Stimulated activated CD4-positive, alpha-beta T cell treated with anti-CD3 and anti-CD28 coated beads, Interleukin-2, amount 100 ng/mL, for 4 hours (primary cell): Measurements from ENCODE around the gene PAQR6.

Experiments used
- DNase-seq: peaks from one replicate; pipeline ENCODE4 v3.0.0-alpha.2; 2020; ENCODE audit warnings: low read depth

PAQR6 gene

GRCh38 chr1:156247460-156248322, at the start of gene PAQR6:
Gene PAQR6 (minus strand): TSS chr1:156248056. CDS start chr1:156246731, 1,325 bp downstream.
- DNase-seq: no peak

DNA sequence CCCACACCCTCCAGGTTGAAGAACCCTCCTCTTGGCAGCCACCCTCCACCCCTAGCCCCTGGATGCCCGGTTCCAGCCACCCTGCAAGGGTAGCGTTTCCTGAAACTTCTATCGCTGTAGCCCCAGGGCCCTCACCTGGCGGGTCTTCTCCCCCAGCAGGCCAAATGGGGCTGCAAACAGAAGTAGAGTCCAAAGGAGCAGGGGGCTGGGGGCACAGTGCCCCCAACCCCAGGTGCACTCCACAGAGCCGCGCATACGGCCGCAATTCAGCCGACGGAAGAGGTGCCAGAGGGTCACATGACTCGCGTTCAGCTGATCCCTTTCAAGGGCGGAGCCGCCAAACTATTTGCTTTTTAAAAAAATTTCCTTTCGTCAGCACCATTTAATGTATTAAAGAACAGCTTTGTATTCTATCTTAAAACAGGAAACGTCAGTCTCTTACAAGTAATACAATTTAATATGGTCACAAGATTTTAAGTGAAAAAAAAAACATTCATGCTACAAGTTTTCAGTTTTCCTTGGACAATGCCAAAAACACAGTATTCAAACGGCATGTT, 47.6 kb upstream of the PAQR6 start, which contains the start of gene GLMP:
TSS of gene GLMP (minus strand) at position 289 of the 557 bp plus-strand sequence. CDS start at position 255, 34 bp downstream.
- DNase-seq: no peak

- no peak for DNase-seq
These were observed 46.0 kb upstream of the PAQR6 start for GRCh38 chr1:156293895-156294294.

GRCh38 chr1:156293098-156293434, 45.2 kb upstream of the PAQR6 start:
- no peak for DNase-seq

DNA sequence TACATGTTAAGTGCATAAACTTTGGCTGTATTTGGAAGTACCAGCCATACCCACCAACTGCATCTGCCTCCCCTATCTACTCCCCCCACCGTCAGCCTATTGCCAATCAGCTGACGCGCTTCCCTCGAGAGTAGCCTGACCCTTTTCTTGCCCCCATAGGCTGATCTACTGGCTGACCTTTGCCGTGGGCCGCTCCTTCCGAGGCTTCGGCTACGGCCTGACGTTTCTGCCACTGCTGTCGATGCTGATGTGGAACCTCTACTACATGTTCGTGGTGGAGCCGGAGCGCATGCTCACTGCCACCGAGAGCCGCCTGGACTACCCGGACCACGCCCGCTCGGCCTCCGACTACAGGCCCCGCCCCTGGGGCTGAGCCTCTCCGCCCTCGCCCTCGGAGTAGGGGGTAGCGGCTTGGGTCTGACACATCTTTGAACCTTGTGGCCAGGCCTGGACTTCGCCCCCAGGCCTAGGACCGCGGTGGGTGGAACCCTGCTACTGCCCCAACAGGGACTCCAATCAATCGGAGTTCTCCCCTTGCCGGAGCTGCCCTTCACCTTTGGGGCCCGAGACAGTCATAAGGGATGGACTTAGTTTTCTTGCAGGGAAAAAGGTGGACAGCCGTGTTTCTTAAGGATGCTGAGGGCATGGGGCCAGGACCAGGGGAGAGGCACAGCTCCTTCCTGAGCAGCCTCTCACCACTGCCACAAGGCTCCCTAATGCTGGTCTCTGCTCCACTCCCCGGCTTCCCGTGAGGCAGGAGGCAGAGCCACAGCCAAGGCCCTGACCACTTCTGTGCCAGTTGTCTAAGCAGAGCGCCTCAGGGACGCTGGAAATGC, 43.6 kb upstream of the PAQR6 start:
- no peak for DNase-seq

GRCh38 chr1:156289857-156290256, 42.0 kb upstream of the PAQR6 start:
- DNase-seq: no peak

DNA sequence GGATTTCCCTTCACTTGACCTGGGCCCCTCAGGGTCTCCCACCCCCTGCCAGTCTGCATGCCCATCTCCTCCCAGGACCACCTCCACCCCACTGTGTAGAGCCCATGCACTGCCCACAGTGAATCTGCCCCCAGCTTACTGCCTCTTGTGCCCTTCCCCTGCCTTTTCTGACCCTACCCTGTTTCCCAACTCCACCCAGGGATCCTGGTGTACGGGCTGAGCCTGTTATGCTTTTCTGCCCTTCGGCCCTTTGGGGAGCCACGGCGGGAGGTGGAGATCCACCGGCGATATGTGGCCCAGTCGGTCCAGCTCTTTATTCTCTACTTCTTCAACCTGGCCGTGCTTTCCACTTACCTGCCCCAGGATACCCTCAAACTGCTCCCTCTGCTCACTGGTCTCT, 38.2 kb upstream of the PAQR6 start:
- no peak for DNase-seq

GRCh38 chr1:156285437-156285836, 37.6 kb upstream of the PAQR6 start:
- no peak for DNase-seq

- DNase-seq: no peak
These were observed 36.9 kb upstream of the PAQR6 start for GRCh38 chr1:156284757-156285156.

DNA sequence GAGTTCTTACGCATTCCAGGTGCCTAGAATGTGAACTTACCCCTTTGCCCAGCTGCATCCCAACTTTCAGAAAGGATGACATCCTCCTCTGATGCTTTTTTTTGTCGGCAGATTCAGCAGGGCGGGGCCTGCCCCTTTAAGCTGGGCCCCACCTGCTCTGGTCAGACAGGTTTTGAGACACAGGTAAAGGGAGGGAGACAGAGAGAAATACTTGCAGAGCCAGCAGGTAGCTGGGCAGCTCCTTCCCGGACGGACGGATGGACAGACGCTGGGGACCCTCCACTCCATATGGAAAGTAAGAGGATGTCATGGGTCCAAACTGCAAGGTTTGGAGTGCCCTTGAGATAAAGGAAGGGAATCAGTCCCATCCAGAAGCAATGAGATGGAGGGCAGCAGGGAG, 36.3 kb upstream of the PAQR6 start, which contains the start of gene TMEM79:
TSS of gene TMEM79 (plus strand) at position 214 of the 400 bp plus-strand sequence. CDS start 902 bp downstream, outside the sequence.
- no peak for DNase-seq

- DNase-seq: no peak
These were observed 35.7 kb upstream of the PAQR6 start for GRCh38 chr1:156283521-156283920.

- DNase-seq: peak; percentile 94
These were observed 34.8 kb upstream of the PAQR6 start, which contains the start of gene SMG5 for GRCh38 chr1:156282479-156283222. Gene SMG5 (minus strand): TSS chr1:156282825. CDS start chr1:156282680, 145 bp downstream.

- no peak for DNase-seq
These were observed 34.0 kb upstream of the PAQR6 start for GRCh38 chr1:156281693-156282478.

- peak; percentile 27 for DNase-seq
These were observed 33.4 kb upstream of the PAQR6 start for GRCh38 chr1:156281281-156281680.

- DNase-seq: no peak
These were observed 32.0 kb upstream of the PAQR6 start for GRCh38 chr1:156279837-156280236.

- DNase-seq: no peak
These were observed 29.1 kb upstream of the PAQR6 start for GRCh38 chr1:156276966-156277381.

DNA sequence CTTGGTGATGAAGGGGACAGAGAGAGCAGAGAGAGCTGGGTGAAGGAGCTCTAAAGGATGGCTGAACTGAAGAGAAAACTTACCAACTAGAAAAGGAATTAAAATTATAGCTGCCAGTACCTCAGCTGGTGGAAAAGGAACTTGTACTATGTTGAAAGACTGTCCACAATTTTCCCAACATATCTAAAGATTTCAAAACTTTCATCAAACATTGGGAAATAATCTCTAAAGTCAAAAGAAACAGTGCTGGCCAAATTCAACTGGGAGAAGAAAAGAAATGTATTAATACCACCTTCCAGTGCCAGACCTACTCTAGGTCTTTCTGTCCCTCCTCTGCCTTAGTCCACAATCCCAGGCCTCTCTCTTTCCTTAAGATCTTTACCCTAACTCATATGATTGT, 28.7 kb upstream of the PAQR6 start:
- no peak for DNase-seq

DNA sequence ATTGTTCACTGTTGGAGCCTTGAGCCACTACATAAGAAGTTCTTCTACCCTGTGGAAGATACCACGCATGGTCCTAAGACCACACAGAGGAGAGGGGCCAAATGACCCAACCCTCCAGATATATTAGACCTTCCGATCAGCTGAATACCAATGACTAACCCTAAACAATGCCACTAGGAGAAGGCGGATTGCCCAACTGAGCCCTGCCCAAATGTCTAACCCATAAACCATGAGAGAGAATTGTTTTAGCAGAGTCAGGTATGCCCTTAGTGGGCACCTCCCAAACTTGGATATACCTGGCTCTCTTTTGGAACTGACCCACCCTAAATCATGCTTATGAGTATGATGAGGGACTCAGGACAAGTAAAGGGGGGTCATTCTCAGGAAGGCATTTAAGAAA, 22.5 kb upstream of the PAQR6 start:
- DNase-seq: no peak

DNA sequence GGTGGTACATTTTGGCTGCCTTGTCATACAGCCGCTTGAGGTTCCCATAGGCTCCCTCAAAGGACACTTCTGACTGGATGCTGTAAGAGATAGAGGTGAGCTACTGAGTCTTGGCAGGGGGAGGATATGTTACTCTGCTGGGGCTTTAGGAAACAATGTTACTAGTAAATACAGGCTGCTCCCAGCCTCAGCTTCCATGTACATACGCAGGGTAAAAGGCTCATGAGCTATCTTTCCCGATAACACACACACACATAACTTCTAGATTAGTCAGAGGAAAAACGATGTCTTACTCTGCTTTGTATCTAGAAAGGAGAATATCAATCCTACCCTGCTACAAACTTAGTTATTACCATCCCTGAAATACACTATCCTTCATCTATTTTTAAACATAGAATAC, 20.5 kb upstream of the PAQR6 start:
- DNase-seq: no peak

- DNase-seq: no peak
These were observed 18.2 kb upstream of the PAQR6 start for GRCh38 chr1:156266051-156266450.

DNA sequence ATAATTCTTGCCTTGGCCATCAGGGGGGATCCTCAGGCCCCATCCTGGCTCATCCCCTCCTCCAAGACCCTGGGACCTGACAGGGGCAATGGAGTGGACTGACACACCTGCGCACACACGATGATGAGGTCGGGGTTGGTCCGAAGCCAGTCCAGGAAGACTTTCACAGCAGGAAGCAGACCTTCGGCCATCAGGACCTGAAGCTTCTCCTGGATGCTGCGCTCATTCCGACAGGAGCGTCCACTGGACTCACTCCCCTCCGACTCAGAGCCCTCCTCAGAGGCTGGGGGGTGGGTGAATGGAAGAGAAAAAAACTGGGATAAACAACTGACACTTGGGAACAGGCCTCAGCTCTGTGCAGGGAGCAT, 15.4 kb upstream of the PAQR6 start:
- DNase-seq: no peak
